Measurements from ENCODE around the gene ZDHHC14. TPM values are rescaled to one million over a fixed set of nuclear protein-coding genes. Genes with fewer than 3 reads are reported as not detected.

Gene ZDHHC14
- total RNA-seq, 1 experiment from 2014 or later = 1.7 TPM

DNA sequence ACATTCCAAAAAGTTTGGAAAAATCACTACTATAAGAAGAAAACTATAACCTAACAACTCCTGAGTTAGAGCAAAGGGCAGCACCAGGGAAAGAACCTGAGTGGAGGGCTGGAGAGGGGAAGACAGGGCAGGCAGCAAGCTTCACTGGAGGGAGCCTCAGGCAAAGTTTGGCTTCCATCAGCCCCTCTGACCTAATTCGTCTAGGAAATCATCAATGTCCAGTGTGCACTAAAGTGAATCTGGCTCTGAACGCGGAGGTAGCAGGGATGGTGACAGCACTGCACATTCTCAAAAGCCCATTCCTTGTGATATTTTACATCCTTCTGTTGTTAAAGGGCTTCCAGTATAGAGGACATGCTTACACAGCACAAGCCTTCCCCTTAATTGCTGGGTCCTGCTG lies 87.1 kb downstream of the ZDHHC14 start:
- H4K8ac ChIP-seq (replicated peaks; ENCODE audit: insufficient read length, low read depth, low read length) = no peak overlapping the region
- TF ChIP-seq, protein P1, sequence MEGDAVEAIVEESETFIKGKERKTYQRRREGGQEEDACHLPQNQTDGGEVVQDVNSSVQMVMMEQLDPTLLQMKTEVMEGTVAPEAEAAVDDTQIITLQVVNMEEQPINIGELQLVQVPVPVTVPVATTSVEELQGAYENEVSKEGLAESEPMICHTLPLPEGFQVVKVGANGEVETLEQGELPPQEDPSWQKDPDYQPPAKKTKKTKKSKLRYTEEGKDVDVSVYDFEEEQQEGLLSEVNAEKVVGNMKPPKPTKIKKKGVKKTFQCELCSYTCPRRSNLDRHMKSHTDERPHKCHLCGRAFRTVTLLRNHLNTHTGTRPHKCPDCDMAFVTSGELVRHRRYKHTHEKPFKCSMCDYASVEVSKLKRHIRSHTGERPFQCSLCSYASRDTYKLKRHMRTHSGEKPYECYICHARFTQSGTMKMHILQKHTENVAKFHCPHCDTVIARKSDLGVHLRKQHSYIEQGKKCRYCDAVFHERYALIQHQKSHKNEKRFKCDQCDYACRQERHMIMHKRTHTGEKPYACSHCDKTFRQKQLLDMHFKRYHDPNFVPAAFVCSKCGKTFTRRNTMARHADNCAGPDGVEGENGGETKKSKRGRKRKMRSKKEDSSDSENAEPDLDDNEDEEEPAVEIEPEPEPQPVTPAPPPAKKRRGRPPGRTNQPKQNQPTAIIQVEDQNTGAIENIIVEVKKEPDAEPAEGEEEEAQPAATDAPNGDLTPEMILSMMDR (conservative IDR thresholded peaks at IDR 0.05) = no peak
- H2BK12ac ChIP-seq (ENCODE audit: insufficient read length, low read depth, low read length) = no peak overlapping the region
- no peak overlapping the region for H2BK120ac ChIP-seq (ENCODE audit: low read depth, low read length, poor library complexity, severe bottlenecking)
- no peaks in the 10 kb centered on the region for H3K36me3 Mint-ChIP-seq (ENCODE audit: insufficient read depth in 1 of 3, low read depth in 3 of 3)
- H3K9me3 ChIP-seq (ENCODE audit: control insufficient read depth, low read depth, low read length) = no peaks in the 10 kb centered on the region
- peaks cover 7% of the 10 kb centered on the region; the same call in 1 of the 2 replicates for H3K4me1 ChIP-seq (ENCODE audit: insufficient read depth, low read length)
- no peak overlapping the region for H3K4me2 ChIP-seq (ENCODE audit: insufficient read depth, insufficient read length, low read length)
- WGBS (ENCODE audit: extremely low coverage, insufficient read length, low lambda C conversion rate) = no CpG with 5 or more reads among the region's 3 CpGs
- H3K4ac ChIP-seq (ENCODE audit: low read depth, low read length) = no peak overlapping the region
- no peak overlapping the region for H2BK5ac ChIP-seq (ENCODE audit: insufficient read length, low read length)
- H2BK20ac ChIP-seq (ENCODE audit: low read depth, low read length, poor library complexity, severe bottlenecking) = no peak overlapping the region
- H2AK5ac ChIP-seq (ENCODE audit: insufficient read length, low read length) = no peak overlapping the region
- H3K18ac ChIP-seq (ENCODE audit: insufficient read length, low read depth, low read length) = no peak overlapping the region
- H3K56ac ChIP-seq (ENCODE audit: insufficient read length, low read depth, low read length) = no peak overlapping the region
- no peaks in the 10 kb centered on the region; the same call in 1 of the 2 replicates for H3K27me3 Mint-ChIP-seq (ENCODE audit: low read depth)
- no peaks in the 10 kb centered on the region for H4K20me1 ChIP-seq (ENCODE audit: control insufficient read depth, insufficient read depth, insufficient read length)
- no peaks in the 10 kb centered on the region for H3K23me2 ChIP-seq (ENCODE audit: insufficient read length, low read depth, low read length, poor library complexity, severe bottlenecking)
- H3K9me3 Mint-ChIP-seq = no peaks in the 10 kb centered on the region
- no peaks in the 10 kb centered on the region for H3K79me2 ChIP-seq (ENCODE audit: insufficient read depth, low read length)
- no peak overlapping the region for H2BK15ac ChIP-seq (ENCODE audit: low read depth, low read length)
- H4K91ac ChIP-seq (ENCODE audit: insufficient read length, low read depth, low read length) = no peak overlapping the region
- no peak overlapping the region for H3K4me3 Mint-ChIP-seq
- H3T11ph ChIP-seq (ENCODE audit: low read length) = no peak overlapping the region
- no peak overlapping the region for H2AFZ ChIP-seq (ENCODE audit: low read length)
- no peak for DNase-seq
- H3K23ac ChIP-seq (ENCODE audit: insufficient read length, low read depth, low read length) = no peak overlapping the region
- no peak overlapping the region for H4K5ac ChIP-seq (ENCODE audit: insufficient read length, low read depth, low read length)
- H3K27ac Mint-ChIP-seq = 0 out of 7 replicates have a peak overlapping the region, but pooled peaks of 1 of the 3 experiments have one; percentile 32
- H3K27ac ChIP-seq (ENCODE audit: insufficient read length, low read depth, low read length) = no peak overlapping the region
- no peak overlapping the region for H3K9ac ChIP-seq (ENCODE audit: extremely low read depth, insufficient read length, low read length)
- no peaks in the 10 kb centered on the region for H3K79me1 ChIP-seq (ENCODE audit: insufficient read depth, low read depth, low read length, poor library complexity, severe bottlenecking)
- no peak overlapping the region for H3K14ac ChIP-seq (ENCODE audit: insufficient read depth, low read length)
- no peaks in the 10 kb centered on the region for H3K27me3 ChIP-seq (ENCODE audit: insufficient read depth, low read length)
- peaks cover 15 to 21% of the 10 kb centered on the region in 2 experiments for H3K4me1 Mint-ChIP-seq

Measured in H9 (cell line).